Measurements from ENCODE around the gene BAK1.
"Not testable (repeated sequence)": the region's sequence is repeated elsewhere in the genome, so short reads cannot be mapped to it uniquely, and the experiment has no call there.

BAK1 gene

GRCh38 chr6:33586108-33586640 is 6.1 kb upstream of the BAK1 start:
- no peak for DNase-seq (ENCODE audit: low read depth in 2 of 2)

- no peak for DNase-seq (ENCODE audit: low read depth in 2 of 2)
These were observed 5.5 kb upstream of the BAK1 start for GRCh38 chr6:33585403-33586107.

GRCh38 chr6:33584700-33585402 is 4.8 kb upstream of the BAK1 start:
- no peak for DNase-seq (ENCODE audit: low read depth in 2 of 2)

GRCh38 chr6:33583591-33584155 is 3.6 kb upstream of the BAK1 start:
- DNase-seq (ENCODE audit: low read depth in 2 of 2), result no peak

- no peak for DNase-seq (ENCODE audit: low read depth in 2 of 2)
These were observed 1.1 kb upstream of the BAK1 start for GRCh38 chr6:33581186-33581585.

- no peak for DNase-seq (ENCODE audit: low read depth in 2 of 2)
These were observed 1.5 kb downstream of the BAK1 start for GRCh38 chr6:33578588-33579011.

GRCh38 chr6:33578164-33578563 is 1.9 kb downstream of the BAK1 start:
- DNase-seq (ENCODE audit: low read depth in 2 of 2), result no peak

- no peak for DNase-seq (ENCODE audit: low read depth in 2 of 2)
These were observed 2.4 kb downstream of the BAK1 start for GRCh38 chr6:33577718-33578117.

- DNase-seq (ENCODE audit: low read depth in 2 of 2), result no peak
These were observed 3.0 kb downstream of the BAK1 start for GRCh38 chr6:33577106-33577535.

- no peak for DNase-seq (ENCODE audit: low read depth in 2 of 2)
These were observed 3.4 kb downstream of the BAK1 start for GRCh38 chr6:33576668-33577067.

GRCh38 chr6:33575211-33575610 is 4.9 kb downstream of the BAK1 start:
- no peak for DNase-seq (ENCODE audit: low read depth in 2 of 2)

GRCh38 chr6:33571637-33572316 is 8.3 kb downstream of the BAK1 start:
- no peak for DNase-seq (ENCODE audit: low read depth in 2 of 2)

GRCh38 chr6:33570806-33571636 is 9.1 kb downstream of the BAK1 start:
- DNase-seq (ENCODE audit: low read depth in 2 of 2), result no peak

- no peak for DNase-seq (ENCODE audit: low read depth in 2 of 2)
These were observed 11.1 kb downstream of the BAK1 start for GRCh38 chr6:33568826-33569570.

- DNase-seq (ENCODE audit: low read depth in 2 of 2), result no peak
These were observed 12.2 kb downstream of the BAK1 start for GRCh38 chr6:33567836-33568235.

GRCh38 chr6:33566182-33567084 is 13.6 kb downstream of the BAK1 start:
- no peak for DNase-seq (ENCODE audit: low read depth in 2 of 2)

- DNase-seq (ENCODE audit: low read depth in 2 of 2), result no peak
These were observed 21.3 kb downstream of the BAK1 start for GRCh38 chr6:33558801-33559200.

GRCh38 chr6:33557376-33557775 is 22.7 kb downstream of the BAK1 start:
- no peak for DNase-seq (ENCODE audit: low read depth in 2 of 2)

GRCh38 chr6:33552883-33553282 is 27.2 kb downstream of the BAK1 start:
- DNase-seq (ENCODE audit: low read depth in 2 of 2), result not testable (repeated sequence)

GRCh38 chr6:33552252-33552651 is 27.8 kb downstream of the BAK1 start:
- no peak for DNase-seq (ENCODE audit: low read depth in 2 of 2)
